ENCODE results near the gene ALPG.
"Not testable (repeated sequence)": the region's sequence is repeated elsewhere in the genome, so short reads cannot be mapped to it uniquely, and the experiment has no call there.

ALPG gene

DNA sequence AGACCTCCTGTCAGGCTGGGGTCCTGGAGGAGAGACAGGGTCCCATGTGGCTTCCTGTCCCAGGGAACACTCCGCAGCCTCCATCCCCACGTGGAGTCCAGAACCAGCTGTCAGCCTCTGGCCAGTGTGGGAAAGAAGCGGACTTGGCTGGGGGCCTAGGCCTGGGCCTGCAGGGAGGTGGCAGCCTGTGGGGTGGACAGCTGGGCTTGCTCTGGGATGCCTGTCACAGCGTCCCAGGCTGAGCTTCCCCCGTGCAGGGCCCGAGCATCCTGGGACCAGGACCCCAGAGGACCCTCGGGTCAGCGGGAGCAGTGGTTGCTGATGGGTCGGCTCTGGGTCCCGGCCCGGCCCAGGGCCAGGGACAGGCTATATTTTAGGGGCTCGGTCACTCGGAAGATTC, 35.8 kb downstream of the ALPG start:
- DNase-seq, result not testable (repeated sequence)

DNA sequence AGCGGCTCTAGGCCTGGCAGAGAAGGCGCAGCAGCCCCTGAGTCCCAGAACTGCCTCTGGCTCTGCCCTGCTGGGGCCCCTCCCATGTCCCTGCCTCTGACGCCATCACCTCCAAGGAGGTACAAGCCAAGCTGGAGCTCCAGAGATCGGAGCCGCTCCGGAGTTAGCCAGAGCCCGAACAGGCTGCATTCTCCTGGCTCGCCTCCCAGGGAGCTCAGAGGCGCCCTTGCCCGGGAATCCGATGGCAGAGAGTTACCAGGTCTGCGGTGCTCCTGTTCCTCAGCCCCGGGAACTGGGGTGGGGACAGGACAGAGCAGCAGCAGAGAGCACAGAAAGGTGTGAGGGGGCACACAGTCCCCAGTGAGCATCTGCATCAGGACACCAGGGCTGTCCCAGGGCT, 36.4 kb downstream of the ALPG start:
- not testable (repeated sequence) for DNase-seq

DNA sequence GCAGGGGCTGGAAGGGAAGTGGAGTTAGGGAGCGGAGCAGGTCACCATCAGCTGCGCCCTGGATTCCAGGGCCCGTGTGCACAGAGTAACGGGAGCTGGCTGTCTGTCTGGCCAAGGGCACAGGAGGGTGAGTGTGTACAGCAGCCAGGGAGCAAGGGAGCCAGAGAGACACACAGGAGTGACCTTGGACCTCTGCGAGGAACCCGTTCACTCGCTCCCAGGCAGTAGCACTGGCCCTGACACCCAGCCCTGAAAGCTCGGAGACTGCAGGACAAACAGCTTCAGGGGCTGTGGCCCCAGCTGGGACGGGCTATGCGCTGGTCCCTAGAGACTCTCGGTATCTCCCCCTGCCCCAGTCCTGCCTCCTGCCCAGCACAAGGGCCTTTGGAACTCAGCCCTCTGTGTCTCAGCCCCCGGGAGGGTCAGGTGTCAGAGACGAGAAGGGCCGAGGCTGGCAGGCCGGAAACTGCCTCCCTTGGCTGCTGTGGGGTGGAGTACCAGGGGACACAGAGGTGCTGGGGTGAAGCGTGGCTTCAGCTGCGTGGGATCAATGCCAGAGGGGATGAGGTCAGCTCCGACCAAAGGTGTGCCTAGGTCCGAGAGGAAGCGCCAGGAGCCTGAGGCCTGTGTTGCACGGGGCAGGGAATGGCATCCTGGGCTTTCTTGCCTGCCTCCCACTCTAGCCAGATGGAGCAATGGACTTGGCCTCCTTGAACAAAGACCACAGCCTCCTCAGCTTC, 37.2 kb downstream of the ALPG start:
- DNase-seq, result not testable (repeated sequence)

DNA sequence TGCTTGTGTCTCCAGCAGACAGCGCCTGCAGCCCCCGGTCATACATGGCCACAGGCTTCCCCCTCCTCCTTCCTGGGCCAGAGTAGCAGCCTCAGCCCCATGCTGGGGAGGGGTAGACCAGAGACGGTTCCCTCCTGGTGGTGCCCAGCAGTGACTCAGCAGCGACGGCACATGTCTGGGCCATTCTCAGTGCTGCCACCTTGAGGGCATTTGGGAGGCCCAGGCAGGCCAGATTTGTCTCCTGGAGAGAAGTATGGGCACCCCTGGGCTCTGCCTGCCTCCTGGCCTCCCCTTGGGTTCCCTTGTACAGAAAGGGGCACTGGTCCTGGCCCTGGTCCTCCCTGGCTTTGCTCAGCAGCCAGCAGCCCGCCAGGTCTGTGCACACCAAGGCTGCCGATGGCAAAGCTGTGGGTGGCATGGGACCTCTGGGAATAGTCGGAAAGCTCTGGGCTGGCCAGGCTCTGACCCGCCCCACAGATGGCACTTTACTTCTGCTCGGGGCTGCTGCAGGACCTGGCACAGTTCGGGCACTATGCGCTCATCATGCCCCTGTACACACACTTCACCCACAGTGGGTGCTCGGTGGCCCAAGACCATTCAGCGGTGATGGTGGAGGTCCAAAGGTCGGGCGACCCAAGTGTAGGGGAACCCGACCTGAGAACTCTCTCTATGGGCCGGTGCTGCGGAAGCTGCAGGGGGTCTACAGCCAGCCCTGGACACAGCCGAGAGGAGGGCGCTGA, 37.9 kb downstream of the ALPG start:
- no peak for DNase-seq

DNA sequence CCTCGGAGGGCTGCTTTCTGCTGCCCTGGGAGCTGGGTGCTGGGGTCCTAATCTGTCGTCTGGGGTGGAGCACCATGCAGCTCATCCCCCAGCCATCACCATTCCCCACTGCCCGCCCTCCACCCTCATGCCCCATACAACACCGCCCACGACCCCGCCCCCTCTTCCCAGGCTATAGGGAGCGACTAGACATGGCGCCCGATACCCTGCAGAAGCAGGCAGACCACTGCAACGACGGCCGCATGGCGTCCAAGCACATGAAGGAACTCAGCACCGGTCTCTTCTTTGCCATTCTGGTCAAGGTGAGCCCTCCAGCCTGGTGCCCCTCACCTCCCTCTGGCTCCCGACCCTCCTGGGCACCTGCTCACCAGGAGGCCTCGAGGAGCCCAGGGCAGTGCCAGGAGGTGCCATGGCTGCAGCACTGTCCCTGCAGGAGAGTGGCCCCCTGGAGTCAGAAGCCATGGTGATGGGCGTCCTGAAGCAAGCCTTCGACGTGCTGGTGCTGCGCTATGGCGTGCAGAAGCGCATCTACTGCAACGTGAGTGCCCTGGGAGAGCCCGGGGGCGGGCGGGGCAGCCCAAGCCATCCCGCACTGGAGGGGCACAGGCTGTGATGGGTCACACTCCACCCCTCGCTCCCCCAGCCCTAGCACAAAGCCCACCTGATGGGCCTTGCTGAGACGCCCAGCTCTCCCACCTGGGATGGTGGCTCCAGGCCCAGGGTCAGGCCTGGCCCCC, 38.7 kb downstream of the ALPG start:
- DNase-seq, result not testable (repeated sequence)

DNA sequence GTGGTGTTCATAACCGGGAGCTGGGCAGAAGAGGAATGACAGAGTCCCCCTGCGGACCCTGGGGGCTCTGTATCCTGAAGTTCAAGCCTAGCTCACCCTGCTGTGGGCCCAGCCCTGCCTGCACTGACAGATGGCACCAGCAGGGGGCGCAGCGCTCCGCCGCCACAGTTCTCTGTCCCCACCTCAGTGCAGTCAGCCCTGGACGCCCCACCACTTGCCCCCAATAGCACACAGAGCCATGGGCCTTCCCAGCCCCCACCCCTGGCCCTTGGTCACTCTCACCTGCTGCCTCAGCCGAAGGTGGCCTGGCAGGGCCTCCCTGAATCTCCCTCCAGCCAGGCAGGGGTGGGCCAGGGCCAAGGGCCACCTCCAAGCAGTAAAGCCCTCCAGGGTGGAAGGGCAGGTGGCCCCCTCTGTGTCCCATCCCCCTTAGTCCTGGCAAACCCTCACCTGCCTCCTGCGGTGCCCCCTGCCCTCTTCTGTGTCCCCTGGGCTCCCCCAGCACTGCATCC, 39.7 kb downstream of the ALPG start:
- DNase-seq, result not testable (repeated sequence)

DNA sequence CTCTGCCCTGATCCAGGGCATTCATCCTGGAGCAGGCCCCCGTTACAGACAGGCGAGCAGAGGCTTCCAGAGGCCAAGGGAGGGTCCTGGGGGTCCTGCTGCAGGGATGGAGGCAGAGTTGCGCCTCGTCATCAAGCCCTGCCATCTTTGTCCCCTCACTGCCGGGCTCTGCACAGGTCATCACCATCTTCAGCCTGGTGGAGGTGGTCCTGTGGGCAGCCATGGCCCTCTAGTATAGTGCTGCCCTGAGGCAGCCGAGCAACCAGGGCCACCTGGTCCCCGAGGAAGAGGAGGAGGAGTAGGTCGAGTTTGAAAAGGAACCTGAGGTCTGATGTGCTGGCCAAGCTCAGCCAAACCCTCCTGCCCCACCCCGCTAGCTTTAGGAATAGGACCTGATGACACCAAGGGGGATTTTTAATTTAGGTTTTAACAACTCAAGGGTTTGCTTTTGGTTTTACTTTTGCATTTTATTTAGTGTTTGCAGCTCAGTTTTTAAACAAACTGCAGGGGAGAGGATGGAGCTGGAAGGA, 40.5 kb downstream of the ALPG start:
- no peak for DNase-seq

DNA sequence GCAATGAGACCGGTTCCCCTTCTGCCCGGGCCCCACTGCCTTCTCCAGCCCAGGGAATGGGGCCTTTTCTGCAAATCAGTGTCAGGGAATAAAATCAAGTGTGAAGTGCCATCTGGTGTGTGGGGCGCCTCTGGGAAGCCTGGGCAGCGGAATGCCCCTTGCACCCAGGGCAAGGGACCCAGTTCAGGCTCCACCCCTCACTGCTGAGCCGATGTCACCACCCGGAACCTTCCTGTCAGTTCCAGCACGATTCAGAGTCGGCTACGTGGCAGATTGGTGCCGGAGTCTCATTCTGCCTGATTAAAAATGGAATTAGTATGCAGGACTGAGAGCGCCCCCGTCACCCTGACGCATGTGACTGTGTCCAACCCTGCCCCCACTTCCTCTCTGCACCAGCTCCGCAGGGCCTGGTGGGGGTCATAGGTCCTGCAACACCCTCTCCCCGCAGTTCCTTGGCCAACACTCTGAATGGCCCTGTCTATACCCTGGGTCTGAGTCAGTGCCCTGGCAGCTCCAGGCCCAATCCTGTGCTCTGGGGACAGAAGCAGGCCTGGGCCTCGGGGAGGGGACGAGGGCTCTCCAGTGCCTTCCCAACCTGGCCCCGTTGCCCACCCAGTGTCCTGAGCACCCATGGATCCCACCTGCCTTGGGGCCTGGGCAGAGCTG, 41.1 kb downstream of the ALPG start:
- DNase-seq, result no peak

DNA sequence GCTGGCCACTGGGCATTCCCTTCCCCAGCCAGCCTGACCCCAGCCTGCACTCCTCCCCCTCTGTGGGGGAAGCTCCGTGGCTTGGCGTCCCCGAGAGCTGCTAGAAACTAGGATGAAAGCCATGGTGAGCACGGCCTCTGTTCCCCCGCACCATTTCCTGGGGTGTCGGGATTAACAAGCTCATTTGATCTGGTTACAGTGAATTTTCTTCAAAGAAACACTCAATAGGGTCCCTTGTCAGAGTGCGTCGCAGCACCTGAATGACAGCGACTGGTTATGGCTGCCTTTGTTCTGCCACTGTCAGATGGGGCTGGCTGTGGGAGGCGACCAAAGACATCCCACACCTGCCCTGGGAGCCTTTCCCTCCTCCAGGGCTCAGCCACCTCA, 41.7 kb downstream of the ALPG start:
- DNase-seq, result no peak

DNA sequence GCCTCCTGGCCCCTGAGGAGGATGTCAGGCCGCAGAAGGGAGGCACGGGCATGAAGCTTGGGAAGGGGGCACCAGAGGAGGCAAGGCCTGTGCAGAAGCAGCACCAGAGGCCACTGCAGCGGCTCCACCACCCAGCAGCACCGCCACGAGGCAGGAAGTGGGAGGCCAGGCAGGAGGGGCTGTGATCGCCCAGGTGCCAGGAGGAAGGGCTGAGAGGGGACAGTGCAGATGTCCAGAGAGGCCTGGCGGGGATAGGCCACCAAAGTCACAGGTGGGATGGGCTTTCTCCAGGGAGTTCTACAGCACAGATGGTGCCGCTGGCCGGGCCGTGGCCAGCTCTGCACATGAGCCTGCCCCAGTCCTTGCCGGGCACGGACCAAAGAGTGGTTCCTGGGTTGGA, 43.3 kb downstream of the ALPG start:
- DNase-seq, result no peak

DNA sequence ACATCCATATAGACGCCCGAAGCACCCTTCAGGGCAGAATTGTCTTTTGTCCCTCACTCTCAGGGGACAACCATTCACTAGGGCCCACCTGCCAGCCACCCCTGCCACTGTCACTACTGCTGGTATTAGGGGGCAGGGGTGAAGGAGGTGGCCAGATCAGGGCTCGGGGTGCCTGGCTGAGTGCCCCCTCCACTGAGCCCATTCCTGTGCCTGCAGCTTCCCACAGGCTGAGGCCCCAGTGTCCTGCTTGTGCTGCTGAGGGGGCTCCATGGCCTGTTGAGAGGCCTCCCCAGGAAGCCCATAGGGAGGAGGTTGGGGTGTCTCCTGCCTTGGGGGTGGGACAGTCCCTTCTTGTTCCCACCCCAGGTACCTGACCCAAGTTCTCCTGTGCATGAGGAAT, 45.0 kb downstream of the ALPG start:
- not testable (repeated sequence) for DNase-seq

DNA sequence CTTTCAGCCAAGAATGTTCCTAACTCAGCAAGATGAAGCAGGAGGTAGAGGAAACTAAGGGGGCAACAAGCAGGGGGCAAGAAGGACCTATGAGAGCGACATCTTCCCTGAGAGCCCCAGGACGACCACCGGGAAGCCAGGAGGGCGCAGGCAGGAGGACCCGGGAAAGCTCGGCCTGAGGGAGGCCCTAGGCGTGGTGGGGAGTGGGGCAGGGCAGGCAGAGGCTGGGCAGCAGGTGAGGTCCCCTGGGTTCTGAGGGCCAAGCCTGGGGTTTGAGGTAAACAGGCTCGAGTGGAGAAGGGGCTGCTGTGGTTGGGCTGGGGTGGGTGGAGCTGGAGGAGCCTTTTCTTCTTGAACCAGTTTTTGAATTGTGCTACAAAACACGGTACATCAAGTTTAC, 48.0 kb downstream of the ALPG start:
- DNase-seq, result no peak

DNA sequence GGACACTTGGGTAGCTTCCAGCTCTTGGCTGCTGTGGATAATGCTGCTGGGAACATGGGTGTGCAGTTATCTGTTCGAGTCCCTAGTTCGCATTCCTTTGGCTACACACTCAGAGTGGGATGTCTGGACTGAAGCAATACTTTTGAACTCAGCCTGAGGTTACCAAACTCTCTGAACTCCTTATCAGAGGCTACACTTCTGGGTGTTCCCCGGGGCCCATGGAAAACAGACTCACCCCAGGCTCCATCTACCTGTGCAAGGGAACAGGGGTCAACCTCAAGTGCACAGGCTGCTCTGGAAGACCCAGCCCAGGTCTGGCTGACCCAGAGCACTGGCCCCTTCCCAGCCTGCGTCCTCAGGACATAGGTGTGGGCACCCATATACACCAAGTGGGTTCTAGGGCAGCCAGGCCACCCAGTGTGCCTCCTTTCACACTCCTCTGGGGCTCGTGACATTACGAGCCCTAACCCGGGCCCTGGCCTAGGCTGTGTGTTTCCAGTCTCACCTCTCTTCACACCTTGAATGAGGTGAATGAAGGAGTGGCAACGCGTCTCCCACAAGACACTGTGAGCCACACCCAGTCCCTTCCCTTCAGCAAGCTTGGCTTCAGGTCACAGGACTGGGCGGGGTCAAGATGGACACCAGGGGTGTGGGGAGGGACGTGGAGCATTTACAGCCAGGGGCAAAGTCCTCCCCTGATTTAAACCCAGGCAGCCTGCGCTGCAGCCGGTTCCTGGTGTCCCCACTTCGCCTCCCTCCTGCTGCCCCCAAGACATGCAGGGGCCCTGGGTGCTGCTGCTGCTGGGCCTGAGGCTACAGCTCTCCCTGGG, 49.0 kb downstream of the ALPG start, which contains the start of gene ALPI:
TSS of gene ALPI (plus strand) at position 728 of the 830 bp plus-strand sequence. CDS start at position 775, 47 bp downstream.
- DNase-seq, result no peak

DNA sequence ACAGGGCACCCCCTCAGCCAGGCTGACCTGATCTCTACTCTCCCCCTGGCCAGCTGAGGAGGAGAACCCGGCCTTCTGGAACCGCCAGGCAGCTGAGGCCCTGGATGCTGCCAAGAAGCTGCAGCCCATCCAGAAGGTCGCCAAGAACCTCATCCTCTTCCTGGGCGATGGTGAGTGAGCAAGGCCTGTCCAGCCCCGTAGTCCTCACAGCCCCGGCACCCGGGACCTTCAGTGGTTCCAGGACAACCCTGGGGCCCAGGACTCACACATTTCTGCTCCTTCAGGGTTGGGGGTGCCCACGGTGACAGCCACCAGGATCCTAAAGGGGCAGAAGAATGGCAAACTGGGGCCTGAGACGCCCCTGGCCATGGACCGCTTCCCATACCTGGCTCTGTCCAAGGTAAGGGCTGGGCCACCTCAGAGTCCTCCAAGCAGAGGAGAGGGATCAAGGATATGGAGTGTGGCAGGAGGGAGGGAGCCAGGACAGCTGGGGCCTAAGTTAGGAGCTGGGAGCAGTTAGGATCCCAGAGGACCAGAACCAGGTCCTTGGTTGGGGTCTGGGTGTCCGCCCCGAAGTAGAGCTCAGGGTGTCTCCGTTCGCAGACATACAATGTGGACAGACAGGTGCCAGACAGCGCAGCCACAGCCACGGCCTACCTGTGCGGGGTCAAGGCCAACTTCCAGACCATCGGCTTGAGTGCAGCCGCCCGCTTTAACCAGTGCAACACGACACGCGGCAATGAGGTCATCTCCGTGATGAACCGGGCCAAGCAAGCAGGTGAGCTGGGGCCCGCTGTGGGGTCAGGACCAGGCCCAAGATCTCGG, 49.9 kb downstream of the ALPG start:
- no peak for DNase-seq

DNA sequence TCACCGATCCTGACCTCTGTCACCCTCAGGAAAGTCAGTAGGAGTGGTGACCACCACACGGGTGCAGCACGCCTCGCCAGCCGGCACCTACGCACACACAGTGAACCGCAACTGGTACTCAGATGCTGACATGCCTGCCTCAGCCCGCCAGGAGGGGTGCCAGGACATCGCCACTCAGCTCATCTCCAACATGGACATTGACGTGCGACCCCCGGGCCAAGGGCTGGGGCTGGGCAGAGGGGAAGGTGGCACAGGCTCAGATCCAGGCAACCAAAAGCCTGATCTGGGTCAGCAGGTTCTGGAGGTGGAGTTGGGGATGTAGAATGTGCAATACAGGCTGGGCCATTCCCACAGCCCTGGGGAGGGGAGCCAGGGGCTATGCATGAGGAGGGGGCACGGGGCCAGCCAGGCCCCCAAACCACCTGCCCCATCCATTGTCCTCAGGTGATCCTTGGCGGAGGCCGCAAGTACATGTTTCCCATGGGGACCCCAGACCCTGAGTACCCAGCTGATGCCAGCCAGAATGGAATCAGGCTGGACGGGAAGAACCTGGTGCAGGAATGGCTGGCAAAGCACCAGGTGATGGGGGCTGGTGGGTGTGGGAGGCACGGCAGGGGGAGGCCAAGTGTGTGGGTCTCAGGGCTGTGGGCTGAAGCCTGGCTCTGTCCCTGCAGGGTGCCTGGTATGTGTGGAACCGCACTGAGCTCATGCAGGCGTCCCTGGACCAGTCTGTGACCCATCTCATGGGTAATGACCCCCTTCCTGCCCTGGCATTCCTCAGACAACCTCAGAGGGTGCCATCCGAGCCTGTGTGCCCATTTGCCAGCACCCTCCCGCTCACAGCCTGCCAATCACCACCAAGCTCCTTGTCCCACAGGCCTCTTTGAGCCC, 50.7 kb downstream of the ALPG start:
- no peak for DNase-seq

DNA sequence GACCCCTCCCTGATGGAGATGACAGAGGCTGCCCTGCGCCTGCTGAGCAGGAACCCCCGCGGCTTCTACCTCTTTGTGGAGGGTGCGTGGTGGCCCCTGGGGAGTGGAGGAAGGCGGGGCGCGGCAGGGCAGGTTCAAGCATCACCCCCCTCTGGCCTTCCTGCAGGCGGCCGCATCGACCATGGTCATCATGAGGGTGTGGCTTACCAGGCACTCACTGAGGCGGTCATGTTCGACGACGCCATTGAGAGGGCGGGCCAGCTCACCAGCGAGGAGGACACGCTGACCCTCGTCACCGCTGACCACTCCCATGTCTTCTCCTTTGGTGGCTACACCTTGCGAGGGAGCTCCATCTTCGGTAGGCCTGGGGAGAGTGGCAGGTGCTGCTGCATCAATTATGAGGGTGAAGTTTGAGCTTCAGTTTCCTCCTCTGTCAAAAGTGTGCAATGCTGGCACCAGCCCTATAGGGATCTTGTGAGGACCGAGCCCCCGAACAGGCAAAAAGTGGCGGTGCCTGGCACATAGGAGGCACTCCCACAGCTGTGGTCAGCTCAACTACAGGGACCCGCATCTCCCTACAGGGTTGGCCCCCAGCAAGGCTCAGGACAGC, 51.5 kb downstream of the ALPG start:
- no peak for DNase-seq

DNA sequence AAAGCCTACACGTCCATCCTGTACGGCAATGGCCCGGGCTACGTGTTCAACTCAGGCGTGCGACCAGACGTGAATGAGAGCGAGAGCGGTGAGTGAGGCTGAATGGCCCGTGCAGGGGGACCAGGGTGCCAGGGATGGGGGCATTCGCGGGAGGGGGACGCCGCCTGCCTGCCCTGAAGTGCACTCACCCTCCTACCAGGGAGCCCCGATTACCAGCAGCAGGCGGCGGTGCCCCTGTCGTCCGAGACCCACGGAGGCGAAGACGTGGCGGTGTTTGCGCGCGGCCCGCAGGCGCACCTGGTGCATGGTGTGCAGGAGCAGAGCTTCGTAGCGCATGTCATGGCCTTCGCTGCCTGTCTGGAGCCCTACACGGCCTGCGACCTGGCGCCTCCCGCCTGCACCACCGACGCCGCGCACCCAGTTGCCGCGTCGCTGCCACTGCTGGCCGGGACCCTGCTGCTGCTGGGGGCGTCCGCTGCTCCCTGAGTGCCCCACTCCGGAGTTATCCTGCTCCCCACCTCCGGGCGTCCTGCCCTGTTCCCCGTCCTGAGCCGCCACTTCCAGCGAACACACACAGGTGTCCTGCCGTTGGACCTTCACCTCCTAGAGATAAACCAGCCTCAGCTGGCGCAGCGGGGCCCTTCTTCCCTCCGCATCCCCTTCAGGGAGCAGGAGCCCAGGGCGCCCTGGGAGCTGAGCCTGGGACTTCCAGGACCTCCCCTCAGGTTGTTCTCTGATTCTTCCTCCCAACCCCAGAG, 52.2 kb downstream of the ALPG start:
- DNase-seq, result no peak

DNA sequence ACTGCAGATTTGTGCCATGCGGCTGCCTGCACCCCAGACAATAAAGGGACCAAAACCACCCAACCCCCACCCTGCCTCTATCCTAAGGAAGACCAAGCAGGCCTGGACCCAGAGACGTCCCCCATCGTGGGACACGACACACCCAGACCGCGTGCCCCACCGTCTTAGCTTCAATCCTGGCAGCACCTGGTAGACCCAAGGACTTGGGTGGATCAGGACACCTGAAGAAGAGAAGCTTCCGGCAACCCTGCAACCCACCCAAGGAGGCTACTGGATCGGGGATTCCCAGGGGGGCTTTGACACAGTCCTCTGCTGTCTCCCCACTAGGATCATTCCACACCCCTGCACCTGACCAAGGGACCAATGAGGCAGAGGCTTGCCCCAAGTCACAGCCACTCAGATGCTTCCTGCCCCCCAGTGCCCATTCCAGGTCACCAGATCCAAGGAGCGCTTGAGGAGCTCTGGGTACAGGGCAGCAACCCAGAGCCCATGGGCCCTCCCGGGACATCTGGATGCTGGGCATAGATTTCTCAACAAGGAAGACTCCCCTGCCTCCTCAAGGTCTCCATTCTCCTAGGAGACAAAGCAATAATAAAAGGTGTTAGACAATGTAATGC, 52.9 kb downstream of the ALPG start:
- no peak for DNase-seq
